HepG2 (cell line): Measurements from ENCODE around the gene CRLF1. TPM values are rescaled to one million over a fixed set of nuclear protein-coding genes. Genes with fewer than 3 reads are reported as not detected.

Experiments used
- ARHGAP35 ChIP-seq: sonication (generic); formaldehyde crosslinking; IDR thresholded peaks from 2 replicates; pipeline ENCODE4 v1.9.0; 2022; ENCODE audit warnings: mild to moderate bottlenecking, inconsistent platforms, moderate library complexity, missing genetic modification reagents, borderline replicate concordance
- KDM6A ChIP-seq: IDR thresholded peaks from 2 replicates; pipeline ENCODE4 v1.6.1; 2016; ENCODE audit warnings: low read depth
- NFYB ChIP-seq: sonication (generic); formaldehyde crosslinking; IDR thresholded peaks from 2 replicates; pipeline ENCODE4 v1.4.0; 2020; ENCODE audit warnings: missing genetic modification reagents
- NR1H2 ChIP-seq: sonication (generic); formaldehyde crosslinking; IDR thresholded peaks from 2 replicates; pipeline ENCODE4 v1.8.1; 2022; ENCODE audit warnings: low read depth, missing genetic modification reagents, borderline replicate concordance
- ZNF557 ChIP-seq: sonication (generic); formaldehyde crosslinking; IDR thresholded peaks from 2 replicates; pipeline ENCODE4 v1.4.0; 2020; ENCODE audit warnings: missing genetic modification reagents
- polyA plus RNA-seq, 8 experiments: library from polyadenylated mRNA; depleted of rRNA in 3 of 8; stranded (reverse) in 7 of 8; unstranded in 1 of 8; fragments of >200 nt; fragmentation: Illumina TruSeq in 4 of 8; extraction: Trizol in 4 of 8; gene quantifications; 2 replicates each; pipeline versions ENCODE4 v1.2.1 to v1.2.3, GENCODE V29; 2011 to 2016; ENCODE audit warnings: low read depth in 4 of 8, missing spikeins in 1 of 8, mixed read lengths in 1 of 8; ENCODE audit not compliant: insufficient read depth in 1 of 8
- total RNA-seq, 5 experiments: library from RNA; depleted of rRNA; stranded (reverse); fragments of >200 nt; fragmentation: Illumina TruSeq; extraction: Trizol; gene quantifications; 2 replicates each; pipeline ENCODE4 v1.2.3, GENCODE V29; 2016; ENCODE audit warnings: low read depth in 1 of 5
- TF ChIP-seq, protein P1 (sequence below): sonication (generic); formaldehyde crosslinking; IDR thresholded peaks from 2 replicates; pipeline ENCODE4 v1.4.0; 2020; ENCODE audit warnings: missing genetic modification reagents, borderline replicate concordance
- TF ChIP-seq, protein P2 (sequence below): sonication (generic); formaldehyde crosslinking; IDR thresholded peaks from 2 replicates; pipeline ENCODE4 v1.4.0; 2020; ENCODE audit warnings: missing genetic modification reagents

The CRLF1 gene
- total and polyA plus RNA-seq, 2 of the 13 experiments (the other 11 are each of a cell fraction or from before 2014, with no cell fraction given) = 217 to 296 TPM

DNA sequence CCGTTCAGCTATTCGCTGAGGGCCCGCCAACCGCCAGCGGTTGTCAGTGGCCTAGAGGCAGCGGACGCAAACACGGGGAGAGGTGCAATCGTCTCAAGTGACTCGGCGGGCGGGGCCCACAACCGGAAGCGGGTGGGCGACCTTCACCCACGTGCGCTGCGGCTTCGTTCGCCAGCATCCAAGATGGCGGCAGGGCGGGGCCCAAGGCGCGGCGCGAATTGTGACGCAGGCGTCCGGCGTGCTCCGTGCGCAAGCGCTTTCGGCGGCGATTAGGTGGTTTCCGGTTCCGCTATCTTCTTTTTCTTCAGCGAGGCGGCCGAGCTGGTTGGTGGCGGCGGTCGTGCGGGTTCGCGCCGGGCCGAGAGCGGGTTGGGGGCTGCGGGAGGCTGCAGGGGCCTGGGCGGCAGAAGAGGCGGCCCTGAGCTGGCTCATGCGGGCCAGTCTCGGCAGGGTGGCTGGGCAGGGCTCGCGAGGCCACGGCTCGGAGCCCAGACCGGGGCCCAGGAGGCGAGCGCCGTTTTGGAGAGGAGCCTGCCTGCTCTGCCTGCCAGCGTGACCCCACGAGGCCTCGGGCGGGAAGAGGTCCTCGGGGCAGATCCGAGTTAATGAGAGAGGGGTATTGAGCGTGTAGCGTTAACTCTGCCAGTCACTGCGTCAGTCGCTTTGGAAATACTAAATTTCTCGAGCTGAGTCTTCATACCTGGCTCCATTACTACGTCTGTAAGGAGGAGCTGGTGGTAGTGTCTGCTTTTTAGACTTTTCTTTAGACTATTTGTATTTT, 34.8 kb downstream of the CRLF1 start, which contains the start of gene UBA52 (continued):
- TF ChIP-seq, protein P1, sequence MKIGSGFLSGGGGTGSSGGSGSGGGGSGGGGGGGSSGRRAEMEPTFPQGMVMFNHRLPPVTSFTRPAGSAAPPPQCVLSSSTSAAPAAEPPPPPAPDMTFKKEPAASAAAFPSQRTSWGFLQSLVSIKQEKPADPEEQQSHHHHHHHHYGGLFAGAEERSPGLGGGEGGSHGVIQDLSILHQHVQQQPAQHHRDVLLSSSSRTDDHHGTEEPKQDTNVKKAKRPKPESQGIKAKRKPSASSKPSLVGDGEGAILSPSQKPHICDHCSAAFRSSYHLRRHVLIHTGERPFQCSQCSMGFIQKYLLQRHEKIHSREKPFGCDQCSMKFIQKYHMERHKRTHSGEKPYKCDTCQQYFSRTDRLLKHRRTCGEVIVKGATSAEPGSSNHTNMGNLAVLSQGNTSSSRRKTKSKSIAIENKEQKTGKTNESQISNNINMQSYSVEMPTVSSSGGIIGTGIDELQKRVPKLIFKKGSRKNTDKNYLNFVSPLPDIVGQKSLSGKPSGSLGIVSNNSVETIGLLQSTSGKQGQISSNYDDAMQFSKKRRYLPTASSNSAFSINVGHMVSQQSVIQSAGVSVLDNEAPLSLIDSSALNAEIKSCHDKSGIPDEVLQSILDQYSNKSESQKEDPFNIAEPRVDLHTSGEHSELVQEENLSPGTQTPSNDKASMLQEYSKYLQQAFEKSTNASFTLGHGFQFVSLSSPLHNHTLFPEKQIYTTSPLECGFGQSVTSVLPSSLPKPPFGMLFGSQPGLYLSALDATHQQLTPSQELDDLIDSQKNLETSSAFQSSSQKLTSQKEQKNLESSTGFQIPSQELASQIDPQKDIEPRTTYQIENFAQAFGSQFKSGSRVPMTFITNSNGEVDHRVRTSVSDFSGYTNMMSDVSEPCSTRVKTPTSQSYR = no peak; the same call in 1 of the 2 replicates
- TF ChIP-seq NFYB (CRISPR knock-in tag) = peak; percentile 65
- peak; percentile 67; the same call in 1 of the 2 replicates for TF ChIP-seq ZNF557 (CRISPR knock-in tag)
- no peak; the same call in 1 of the 2 replicates for TF ChIP-seq ARHGAP35 (CRISPR knock-in tag)
- TF ChIP-seq KDM6A (CRISPR knock-in tag) = no peak
- TF ChIP-seq, protein P2, sequence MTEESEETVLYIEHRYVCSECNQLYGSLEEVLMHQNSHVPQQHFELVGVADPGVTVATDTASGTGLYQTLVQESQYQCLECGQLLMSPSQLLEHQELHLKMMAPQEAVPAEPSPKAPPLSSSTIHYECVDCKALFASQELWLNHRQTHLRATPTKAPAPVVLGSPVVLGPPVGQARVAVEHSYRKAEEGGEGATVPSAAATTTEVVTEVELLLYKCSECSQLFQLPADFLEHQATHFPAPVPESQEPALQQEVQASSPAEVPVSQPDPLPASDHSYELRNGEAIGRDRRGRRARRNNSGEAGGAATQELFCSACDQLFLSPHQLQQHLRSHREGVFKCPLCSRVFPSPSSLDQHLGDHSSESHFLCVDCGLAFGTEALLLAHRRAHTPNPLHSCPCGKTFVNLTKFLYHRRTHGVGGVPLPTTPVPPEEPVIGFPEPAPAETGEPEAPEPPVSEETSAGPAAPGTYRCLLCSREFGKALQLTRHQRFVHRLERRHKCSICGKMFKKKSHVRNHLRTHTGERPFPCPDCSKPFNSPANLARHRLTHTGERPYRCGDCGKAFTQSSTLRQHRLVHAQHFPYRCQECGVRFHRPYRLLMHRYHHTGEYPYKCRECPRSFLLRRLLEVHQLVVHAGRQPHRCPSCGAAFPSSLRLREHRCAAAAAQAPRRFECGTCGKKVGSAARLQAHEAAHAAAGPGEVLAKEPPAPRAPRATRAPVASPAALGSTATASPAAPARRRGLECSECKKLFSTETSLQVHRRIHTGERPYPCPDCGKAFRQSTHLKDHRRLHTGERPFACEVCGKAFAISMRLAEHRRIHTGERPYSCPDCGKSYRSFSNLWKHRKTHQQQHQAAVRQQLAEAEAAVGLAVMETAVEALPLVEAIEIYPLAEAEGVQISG (CRISPR knock-in tag) = peak; percentile 97
- TF ChIP-seq NR1H2 (CRISPR knock-in tag) = no peak
